ENCODE results near the gene ASTL.
"Not testable (repeated sequence)": the region's sequence is repeated elsewhere in the genome, so short reads cannot be mapped to it uniquely, and the experiment has no call there.

The ASTL gene

DNA sequence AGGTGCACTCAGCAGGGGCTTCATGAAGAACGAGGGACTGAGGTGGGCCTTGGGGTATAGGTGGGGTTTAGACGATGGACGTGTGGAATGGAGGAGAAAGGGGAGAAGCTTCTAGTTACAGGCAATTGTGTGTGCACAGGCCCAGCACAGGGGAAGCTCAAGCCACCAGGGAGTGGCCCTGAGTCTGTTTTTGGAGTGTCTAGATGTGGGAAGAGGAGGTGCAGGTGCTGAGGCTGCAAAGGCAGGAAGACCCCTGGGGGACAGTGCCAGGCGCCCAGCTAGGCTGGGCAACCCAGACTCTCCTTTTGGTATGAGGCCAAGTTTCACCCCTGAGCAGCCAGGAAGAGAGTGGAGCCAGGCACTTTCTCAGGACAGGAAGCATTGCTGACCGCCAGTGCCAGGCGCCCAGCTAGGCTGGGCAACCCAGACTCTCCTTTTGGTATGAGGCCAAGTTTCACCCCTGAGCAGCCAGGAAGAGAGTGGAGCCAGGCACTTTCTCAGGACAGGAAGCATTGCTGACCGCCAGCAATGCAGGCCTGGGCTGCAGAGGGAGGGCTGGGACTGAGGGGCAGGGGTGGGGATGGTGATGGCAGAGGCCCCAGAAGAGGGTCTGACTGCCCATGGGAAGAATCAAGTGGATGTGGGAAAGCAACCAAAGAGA, 53.3 kb downstream of the ASTL start:
- DNase-seq (ENCODE audit: low read depth in 1 of 2, low spot score in 1 of 2), result not testable (repeated sequence)

GRCh38 chr2:96083989-96084857, 54.1 kb downstream of the ASTL start:
- no peak for DNase-seq (ENCODE audit: low read depth in 1 of 2, low spot score in 1 of 2)

DNA sequence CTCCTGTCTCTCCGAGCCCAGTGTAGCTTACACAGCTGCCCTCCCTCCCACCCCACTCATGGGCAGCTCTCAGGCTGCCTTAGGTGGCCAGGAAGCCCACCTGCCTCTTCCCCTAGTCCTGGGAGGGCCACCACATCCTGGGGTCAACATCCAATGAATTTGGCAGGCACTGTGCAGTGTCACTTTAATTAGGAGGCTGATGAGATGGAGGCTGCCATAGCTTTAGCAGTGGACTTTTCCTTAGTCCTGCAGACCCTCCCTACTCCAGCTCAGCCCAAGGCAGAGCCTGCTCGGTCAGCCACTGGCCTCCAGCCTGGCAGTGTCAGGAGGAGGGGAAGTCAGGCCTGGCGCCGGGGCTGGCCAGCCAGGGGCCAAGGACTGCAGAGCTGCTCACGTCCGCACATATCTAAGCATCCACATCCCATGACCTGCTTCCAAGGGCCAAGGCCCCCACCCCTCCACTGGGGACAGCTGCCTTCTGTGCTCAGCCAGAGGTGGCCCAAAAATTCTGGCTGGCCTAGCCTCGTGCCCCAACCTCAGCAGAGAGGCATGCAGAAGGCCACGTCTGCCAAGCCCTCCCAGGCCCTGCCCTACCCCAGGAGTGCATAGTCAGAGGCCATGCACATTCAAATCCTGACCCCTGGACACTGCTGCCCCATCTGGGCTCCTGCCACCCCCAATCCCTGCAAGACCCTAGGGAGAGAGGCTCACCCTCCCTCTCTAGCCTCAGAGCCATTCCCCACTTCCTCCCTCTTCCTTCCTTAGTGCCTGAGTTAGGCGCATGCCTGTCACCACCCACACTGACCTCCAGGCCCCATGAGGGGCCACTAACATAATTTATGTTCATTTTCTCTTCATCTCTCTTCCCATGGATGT, 55.0 kb downstream of the ASTL start:
- no peak for DNase-seq (ENCODE audit: low read depth in 1 of 2, low spot score in 1 of 2)

DNA sequence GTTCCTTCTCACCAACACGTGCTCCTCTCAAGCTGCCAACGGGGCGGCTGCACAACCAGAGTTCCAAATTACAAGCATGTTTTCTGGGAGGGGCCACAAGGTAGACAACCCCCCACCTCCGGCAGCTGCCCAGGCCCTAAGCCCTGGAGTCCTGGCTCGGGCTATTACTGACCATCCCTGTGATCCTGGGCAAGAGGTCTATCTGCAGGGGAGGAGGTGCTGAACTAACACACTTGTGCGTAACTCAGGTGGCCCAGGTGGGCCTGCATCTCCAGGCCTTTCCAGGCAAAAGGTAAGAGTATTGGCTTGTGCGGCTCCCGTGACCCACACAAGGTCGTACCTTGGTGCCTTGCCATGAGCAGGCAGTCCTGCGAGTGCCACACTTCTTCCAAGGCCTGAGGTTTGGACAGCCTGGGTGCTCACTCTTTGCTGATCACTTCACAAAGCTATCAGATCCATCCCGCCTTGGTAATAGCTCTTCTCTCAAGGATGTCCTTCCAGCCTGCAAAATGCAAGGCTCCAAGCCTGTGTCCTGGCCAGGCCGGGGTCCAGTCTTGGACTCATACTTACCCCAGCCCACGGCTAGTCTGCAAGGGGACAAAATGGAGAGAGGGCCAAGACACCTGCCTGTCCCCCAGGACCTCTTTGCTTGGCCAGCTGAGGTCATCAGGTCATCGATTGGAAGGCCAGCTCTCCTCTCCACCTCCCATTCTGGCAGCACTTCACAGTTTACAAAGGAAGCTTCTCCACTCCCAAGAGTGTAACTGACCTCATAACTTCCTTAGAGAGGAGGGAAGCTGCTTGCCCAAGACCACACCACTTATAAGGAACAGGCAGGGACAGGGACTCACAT, 55.9 kb downstream of the ASTL start:
- DNase-seq (ENCODE audit: low read depth in 1 of 2, low spot score in 1 of 2), result no peak

DNA sequence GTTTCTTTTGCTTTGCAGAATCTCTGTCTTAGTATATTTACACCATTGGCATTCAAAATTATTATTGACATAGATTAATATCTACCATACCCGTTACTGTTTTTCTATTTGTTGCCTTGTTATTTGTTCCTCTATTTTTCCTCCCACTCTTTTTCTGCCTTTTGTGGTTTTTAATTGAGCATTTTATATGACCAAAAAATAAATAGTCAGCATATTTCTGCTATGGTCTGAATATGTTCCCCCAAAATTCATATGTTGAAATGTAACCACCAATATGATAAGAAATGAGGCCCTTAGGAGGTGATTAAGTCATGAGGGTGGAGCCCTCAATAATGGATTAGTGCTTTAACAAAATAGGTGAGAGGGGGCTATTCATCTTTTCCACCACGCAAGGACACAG, 57.3 kb downstream of the ASTL start:
- no peak for DNase-seq (ENCODE audit: low read depth in 1 of 2, low spot score in 1 of 2)

GRCh38 chr2:96075199-96075771, 63.0 kb downstream of the ASTL start:
- no peak for DNase-seq (ENCODE audit: low read depth in 1 of 2, low spot score in 1 of 2)

DNA sequence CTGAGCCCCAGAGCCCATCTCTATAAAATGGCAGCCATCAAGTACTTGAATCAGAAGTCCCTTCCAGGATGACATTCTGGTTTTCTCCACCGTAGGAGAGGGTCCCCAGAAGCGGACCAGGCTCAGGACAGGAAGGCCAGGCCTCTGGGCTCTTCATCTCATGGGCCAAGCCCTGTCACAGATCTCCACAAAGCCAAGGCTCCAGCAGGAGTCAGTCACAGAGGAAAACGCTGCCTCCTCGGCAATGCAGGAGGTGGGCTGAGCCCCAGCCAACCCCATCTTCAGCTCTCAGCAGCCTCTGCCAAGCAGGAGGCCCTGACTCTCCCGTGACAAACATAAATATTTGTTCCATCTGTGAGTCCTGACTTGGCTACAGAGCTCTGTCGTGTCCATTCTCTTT, 64.1 kb downstream of the ASTL start:
- no peak for DNase-seq (ENCODE audit: low read depth in 1 of 2, low spot score in 1 of 2)

GRCh38 chr2:96073170-96073775, 65.0 kb downstream of the ASTL start:
- no peak for DNase-seq (ENCODE audit: low read depth in 1 of 2, low spot score in 1 of 2)

All from activated CD4-positive, alpha-beta T cell treated with anti-CD3 and anti-CD28 coated beads, Interleukin-2, amount 50 U/mL, for 24 hours (primary cell).